Prostate gland (tissue), 2 donors: ENCODE measurements around the gene CIAPIN1. TPM values are rescaled to one million over a fixed set of nuclear protein-coding genes. Genes with fewer than 3 reads are reported as not detected.

Experiments
- DNase-seq: peaks from one replicate; pipeline ENCODE4 v3.0.0-alpha.2; 2019; ENCODE audit warnings: low spot score
- H3K27ac ChIP-seq, 2 donors: fragments of 200-600 bp; sonication (generic); 2 replicates each; pipeline ENCODE4 v1.5.1; 2017 to 2019
- H3K27me3 ChIP-seq: fragments of 200-600 bp; sonication (generic); replicated peaks from 2 replicates; pipeline ENCODE4 v1.5.1; 2019; ENCODE audit not compliant: insufficient read depth
- H3K36me3 ChIP-seq, 2 donors: fragments of 200-600 bp; sonication (generic); 1 replicate in 1 of 2; 2 replicates in 1 of 2; pipeline versions ENCODE4 v1.5.1 to v1.8.1; 2017 to 2019
- H3K4me1 ChIP-seq: fragments of 200-600 bp; sonication (generic); replicated peaks from 2 replicates; pipeline ENCODE4 v1.5.1; 2019
- H3K4me3 ChIP-seq, 2 donors: fragments of 200-600 bp; sonication (generic); 2 replicates each; pipeline ENCODE4 v1.5.1; 2017 to 2019
- H3K9me3 ChIP-seq: fragments of 200-600 bp; sonication (generic); 2 replicates; pipeline ENCODE4 v1.5.1; 2017
- POLR2A ChIP-seq: fragments of 450-650 bp; IDR thresholded peaks from one replicate; pipeline ENCODE4 v1.6.1; 2016; ENCODE audit warnings: antibody characterized with exemption, mild to moderate bottlenecking
- POLR2AphosphoS5 ChIP-seq: sonication (generic); formaldehyde crosslinking; IDR thresholded peaks from one replicate; pipeline ENCODE4 v1.6.1; 2017; ENCODE audit warnings: antibody characterized with exemption
- WGBS: methylation state at CpG from one replicate; pipeline ENCODE4 v1.1.5; 2018; 5-methylcytosine and 5-hydroxymethylcytosine counted together
- intact Hi-C: fragments of 100-400 bp; cut with DNase I; formaldehyde crosslinking; loops from one replicate; pipeline ENCODE4 v1.14.2; 2022
- total RNA-seq, 2 donors: library from RNA; depleted of rRNA; stranded (reverse); fragments of >200 nt; gene quantifications; one replicate each; pipeline ENCODE4 v1.1.0, GENCODE V29; 2016
- TF ChIP-seq, protein P1 (sequence below), 4 experiments: fragments of 200-600 bp in 2 of 4; fragments of 450-650 bp in 2 of 4; sonication (generic) in 2 of 4; IDR thresholded peaks; 1 replicate in 3 of 4; 2 replicates in 1 of 4; pipeline ENCODE4 v1.5.1; 2016 to 2019; ENCODE audit warnings: antibody characterized with exemption in 4 of 4, mild to moderate bottlenecking in 2 of 4, moderate library complexity in 2 of 4

Gene CIAPIN1
- total RNA-seq, 2 donors from 2014 or later, result 20.1 to 40.3 TPM

DNA sequence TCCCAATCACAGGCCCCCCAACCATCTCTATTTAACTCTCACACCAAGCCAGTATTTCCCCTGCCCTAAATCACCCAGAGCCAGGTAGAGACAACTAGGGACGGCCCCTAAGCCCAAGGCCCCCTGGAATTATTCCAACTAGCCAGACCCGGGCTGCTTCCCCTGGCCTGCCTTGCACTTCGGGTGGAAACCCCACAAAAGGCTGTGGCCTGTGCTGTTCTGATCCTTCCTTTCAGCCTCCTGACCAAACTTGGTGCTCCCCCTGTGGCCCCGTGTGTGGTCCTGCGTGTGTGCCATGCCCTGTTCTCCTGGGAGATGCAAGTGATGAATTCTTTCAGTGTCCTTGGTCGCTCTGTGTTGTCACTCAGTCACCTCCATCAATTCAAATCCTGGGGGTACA is 27.7 kb downstream of the CIAPIN1 start:
- no peaks in the 10 kb centered on the region for H3K36me3 ChIP-seq
- no peak overlapping the region for H3K4me3 ChIP-seq
- no peak for TF ChIP-seq POLR2AphosphoS5
- TF ChIP-seq, protein P1, sequence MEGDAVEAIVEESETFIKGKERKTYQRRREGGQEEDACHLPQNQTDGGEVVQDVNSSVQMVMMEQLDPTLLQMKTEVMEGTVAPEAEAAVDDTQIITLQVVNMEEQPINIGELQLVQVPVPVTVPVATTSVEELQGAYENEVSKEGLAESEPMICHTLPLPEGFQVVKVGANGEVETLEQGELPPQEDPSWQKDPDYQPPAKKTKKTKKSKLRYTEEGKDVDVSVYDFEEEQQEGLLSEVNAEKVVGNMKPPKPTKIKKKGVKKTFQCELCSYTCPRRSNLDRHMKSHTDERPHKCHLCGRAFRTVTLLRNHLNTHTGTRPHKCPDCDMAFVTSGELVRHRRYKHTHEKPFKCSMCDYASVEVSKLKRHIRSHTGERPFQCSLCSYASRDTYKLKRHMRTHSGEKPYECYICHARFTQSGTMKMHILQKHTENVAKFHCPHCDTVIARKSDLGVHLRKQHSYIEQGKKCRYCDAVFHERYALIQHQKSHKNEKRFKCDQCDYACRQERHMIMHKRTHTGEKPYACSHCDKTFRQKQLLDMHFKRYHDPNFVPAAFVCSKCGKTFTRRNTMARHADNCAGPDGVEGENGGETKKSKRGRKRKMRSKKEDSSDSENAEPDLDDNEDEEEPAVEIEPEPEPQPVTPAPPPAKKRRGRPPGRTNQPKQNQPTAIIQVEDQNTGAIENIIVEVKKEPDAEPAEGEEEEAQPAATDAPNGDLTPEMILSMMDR (IDR thresholded peaks at IDR 0.05), result no peak
- no peak for TF ChIP-seq POLR2A
- no peaks in the 10 kb centered on the region for H3K4me1 ChIP-seq
- peak overlapping the region in 1 of 2 donors; percentile 45 for H3K27ac ChIP-seq
- intact Hi-C loops, result loop anchor here (5.0 to 10.0 kb wide), 3 partner anchors 42 to 327 kb away; partner anchors contain the start of genes CPNE2, PSME3IP1 and RSPRY1
- 67% methylated on average over 6 of the region's 6 CpGs for WGBS
- no peaks in the 10 kb centered on the region for H3K9me3 ChIP-seq
- no peak for DNase-seq
- H3K27me3 ChIP-seq, result no peaks in the 10 kb centered on the region

DNA sequence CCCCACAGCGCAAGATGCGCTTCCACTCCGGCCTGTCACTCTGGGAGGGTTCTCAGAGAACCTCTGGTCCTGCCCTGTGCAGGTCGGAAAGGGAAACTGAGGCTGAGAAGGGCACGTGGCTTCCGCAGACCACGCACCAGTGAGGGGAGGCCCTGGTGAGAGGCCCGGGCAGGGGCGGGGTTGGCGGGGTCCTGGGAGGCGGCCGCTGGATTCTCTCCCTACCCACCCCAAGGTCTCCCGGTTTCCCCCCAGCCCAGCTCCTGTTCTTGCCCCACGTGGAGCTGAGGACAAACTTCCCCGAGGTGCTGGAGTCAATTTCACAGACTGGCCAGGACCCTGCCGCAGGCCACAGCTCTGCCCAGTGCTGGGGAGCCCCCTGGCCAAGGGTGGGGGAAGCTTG is 31.1 kb downstream of the CIAPIN1 start:
- 89% methylated on average over 16 of the region's 16 CpGs for WGBS

DNA sequence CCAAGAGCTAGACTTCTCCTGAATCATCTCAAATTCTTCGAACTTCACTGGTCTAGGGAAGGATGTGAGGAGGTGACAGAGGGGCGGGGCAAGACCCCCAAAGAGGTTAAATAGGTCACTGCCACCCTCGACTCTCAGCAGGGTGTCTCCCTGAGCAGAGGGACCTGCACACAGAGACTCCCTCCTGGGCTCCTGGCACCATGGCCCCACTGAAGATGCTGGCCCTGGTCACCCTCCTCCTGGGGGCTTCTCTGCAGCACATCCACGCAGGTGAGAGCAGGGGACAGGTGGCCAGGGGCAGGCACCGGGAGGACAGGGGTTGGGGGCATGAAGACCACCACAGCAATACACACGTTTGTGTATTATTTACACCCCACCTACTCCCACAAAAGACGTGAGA is 33.5 kb downstream of the CIAPIN1 start:
- Histone ChIP-seq H3K27me3 (no peaks in the 10 kb centered on the region), H3K36me3 (no peaks in the 10 kb centered on the region), H3K9me3 (no peaks in the 10 kb centered on the region), H3K4me1 (no peaks in the 10 kb centered on the region), H3K27ac (no peak overlapping the region), H3K4me3 (no peak overlapping the region)
- intact Hi-C loops, result loop anchor here (10.0 kb wide), 1 partner anchor 229 kb away; the partner anchor contains the start of genes PSME3IP1 and RSPRY1
- 80% methylated on average over 7 of the region's 7 CpGs for WGBS
- TF ChIP-seq, protein P1 (IDR thresholded peaks at IDR 0.05), result no peak
- TF ChIP-seq POLR2A, result no peak
- no peak for TF ChIP-seq POLR2AphosphoS5
- DNase-seq, result no peak

More for the DNA sequence above, 31.1 kb downstream of the CIAPIN1 start:
- no peak for DNase-seq
- Histone ChIP-seq H3K36me3 (no peaks in the 10 kb centered on the region), H3K27ac (no peak overlapping the region), H3K4me1 (no peaks in the 10 kb centered on the region), H3K9me3 (no peaks in the 10 kb centered on the region), H3K4me3 (no peak overlapping the region), H3K27me3 (no peaks in the 10 kb centered on the region)
- no peak for TF ChIP-seq POLR2AphosphoS5
- TF ChIP-seq, protein P1 (IDR thresholded peaks at IDR 0.05), result no peak
- TF ChIP-seq POLR2A, result no peak
- intact Hi-C loops, result loop anchor here (5.0 to 10.0 kb wide), 3 partner anchors 39 to 324 kb away; partner anchors contain the start of genes CPNE2, PSME3IP1 and RSPRY1

DNA sequence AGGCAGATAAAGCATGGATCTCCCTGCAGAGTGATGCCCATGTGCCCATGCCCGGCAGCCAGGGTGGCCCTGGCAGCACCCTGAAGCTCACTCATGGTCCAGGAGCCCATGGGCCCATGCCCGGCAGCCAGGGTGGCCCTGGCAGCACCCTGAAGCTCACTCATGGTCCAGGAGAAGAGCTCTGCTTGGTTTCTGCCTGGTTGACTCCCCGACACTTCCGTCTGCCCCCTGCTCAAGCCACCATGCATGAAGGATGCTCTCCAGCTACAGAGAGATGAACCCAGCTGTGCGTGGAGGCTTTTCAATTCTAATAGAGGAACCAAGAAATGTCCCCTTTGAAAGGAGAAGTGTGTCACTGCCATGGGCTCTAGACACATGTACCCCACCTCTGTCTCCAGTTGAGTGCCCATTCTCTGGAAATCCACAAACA is 33.9 kb downstream of the CIAPIN1 start:
- no peak for TF ChIP-seq POLR2AphosphoS5
- no peaks in the 10 kb centered on the region for H3K4me1 ChIP-seq
- intact Hi-C loops, result loop anchor here (10.0 kb wide), 1 partner anchor 229 kb away; the partner anchor contains the start of genes PSME3IP1 and RSPRY1
- H3K4me3 ChIP-seq, result no peak overlapping the region
- H3K9me3 ChIP-seq, result no peaks in the 10 kb centered on the region
- DNase-seq, result no peak
- WGBS, result 91% methylated on average over 5 of the region's 5 CpGs
- H3K36me3 ChIP-seq, result no peaks in the 10 kb centered on the region
- no peaks in the 10 kb centered on the region for H3K27me3 ChIP-seq
- no peak overlapping the region for H3K27ac ChIP-seq

DNA sequence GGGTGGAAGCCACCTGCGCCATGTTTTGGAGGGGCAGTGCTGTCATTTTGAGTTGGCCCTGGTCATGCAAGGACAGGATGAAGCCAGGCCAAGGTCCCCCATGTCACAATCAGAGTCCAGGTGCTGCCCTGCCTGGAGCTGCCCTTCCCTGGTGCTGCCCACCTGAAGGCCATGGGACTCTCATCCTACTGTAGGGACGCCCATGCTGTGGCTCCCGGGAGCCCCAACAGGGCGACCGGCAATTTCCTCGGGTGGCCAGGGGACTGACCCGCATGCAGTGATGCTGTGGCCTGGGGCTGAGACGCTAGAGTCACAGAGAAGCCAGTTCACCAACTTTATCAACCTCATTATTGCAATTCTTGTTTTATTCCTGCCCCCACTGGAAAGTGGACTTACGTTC is 34.6 kb downstream of the CIAPIN1 start:
- Histone ChIP-seq H3K4me3 (no peak overlapping the region), H3K36me3 (no peaks in the 10 kb centered on the region), H3K27ac (no peak overlapping the region), H3K9me3 (no peaks in the 10 kb centered on the region), H3K27me3 (no peaks in the 10 kb centered on the region), H3K4me1 (no peaks in the 10 kb centered on the region)
- intact Hi-C loops, result loop anchor here (10.0 kb wide), 1 partner anchor 228 kb away; the partner anchor contains the start of genes PSME3IP1 and RSPRY1
- WGBS, result 94% methylated on average over 9 of the region's 9 CpGs
- DNase-seq, result no peak
- TF ChIP-seq POLR2AphosphoS5 (no peak), POLR2A (no peak)
- TF ChIP-seq, protein P1 (IDR thresholded peaks at IDR 0.05), result no peak
